HG03135 (cell line): ENCODE measurements around the gene STX5.
"Not testable (repeated sequence)": the region's sequence is repeated elsewhere in the genome, so short reads cannot be mapped to it uniquely, and the experiment has no call there.

Source experiments
- ATAC-seq: cut with Tn5 transposase; IDR thresholded peaks from one replicate; pipeline ENCODE4 v1.9.1; 2021; ENCODE audit warnings: mild to moderate bottlenecking, moderate library complexity; ENCODE audit not compliant: unreplicated experiment

Gene STX5

GRCh38 chr11:62854825-62855570, 23.1 kb upstream of the STX5 start:
- ATAC-seq = no peak

DNA sequence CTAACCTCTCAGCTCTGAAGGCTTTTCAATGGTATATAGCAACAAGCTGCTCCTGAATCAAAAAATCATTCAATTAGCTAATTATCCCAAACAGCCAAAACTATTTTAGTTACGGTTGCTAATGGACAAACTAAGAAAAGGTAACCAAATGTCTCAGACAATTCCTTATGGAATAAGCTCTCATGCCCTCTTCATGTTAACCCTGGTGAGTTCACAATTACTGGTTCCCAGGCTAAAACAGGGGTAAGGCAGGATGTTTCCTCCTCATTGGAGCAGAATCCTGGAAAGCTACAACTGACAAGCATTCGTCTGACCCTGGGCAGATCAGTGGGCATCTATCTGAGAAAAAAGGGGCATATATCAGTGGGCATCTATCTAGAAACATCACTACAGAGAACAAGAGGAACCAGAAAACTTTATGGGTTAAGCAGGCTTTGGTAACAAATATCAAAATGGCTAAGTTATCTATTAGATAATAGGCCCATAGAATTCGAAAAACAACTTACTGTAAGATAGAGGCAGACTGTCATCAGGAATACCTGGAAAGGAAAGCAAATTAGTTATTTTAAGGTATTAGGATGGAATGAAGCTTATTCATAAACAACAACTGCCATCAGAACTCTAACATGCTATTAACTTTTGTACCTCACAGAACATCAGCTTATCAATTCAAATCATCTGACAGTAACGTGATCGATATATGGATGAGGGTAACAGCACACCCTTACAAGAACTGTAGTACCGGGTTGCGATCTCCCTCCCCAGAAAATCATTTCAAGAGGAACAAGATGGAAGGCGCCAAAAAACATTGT, 22.4 kb upstream of the STX5 start:
- no peak for ATAC-seq

- ATAC-seq = no peak
Observed at GRCh38 chr11:62853279-62853965, 21.6 kb upstream of the STX5 start.

- no peak for ATAC-seq
Observed at GRCh38 chr11:62852523-62853188, 20.8 kb upstream of the STX5 start.

DNA sequence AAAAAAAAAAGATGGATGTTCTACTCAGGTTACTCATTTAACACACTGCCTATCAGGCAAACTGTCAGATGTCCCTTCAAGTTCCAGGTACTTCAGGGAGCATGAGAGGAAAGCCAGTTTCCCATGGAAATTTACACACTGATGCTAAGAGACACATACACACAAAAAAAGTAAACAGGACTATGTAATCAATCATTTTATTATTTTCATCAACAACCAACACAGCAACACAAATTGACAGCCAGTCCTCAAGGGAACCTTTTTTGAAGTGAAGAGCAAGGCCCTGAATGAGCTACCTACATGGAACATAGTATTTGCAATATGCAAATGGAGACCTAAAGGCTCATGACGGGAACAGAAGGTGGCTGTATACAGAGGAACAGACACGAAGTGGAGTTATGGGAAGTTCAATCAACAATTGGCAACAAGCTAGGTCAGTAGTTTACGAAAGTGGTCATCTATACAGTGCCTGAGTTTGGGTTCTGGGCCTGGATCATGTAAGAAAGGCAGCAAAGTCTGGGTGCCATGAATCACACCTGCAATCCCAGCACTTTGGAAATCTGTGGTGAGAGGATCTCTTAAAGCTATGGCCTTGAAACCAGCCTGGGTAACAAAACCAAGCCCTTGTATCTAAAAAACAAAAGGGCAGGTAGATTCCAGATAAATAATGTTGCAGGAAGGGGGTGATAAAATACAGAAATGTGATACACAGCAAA, 20.1 kb upstream of the STX5 start:
- no peak for ATAC-seq

GRCh38 chr11:62850911-62851806, 19.3 kb upstream of the STX5 start:
- ATAC-seq = no peak

DNA sequence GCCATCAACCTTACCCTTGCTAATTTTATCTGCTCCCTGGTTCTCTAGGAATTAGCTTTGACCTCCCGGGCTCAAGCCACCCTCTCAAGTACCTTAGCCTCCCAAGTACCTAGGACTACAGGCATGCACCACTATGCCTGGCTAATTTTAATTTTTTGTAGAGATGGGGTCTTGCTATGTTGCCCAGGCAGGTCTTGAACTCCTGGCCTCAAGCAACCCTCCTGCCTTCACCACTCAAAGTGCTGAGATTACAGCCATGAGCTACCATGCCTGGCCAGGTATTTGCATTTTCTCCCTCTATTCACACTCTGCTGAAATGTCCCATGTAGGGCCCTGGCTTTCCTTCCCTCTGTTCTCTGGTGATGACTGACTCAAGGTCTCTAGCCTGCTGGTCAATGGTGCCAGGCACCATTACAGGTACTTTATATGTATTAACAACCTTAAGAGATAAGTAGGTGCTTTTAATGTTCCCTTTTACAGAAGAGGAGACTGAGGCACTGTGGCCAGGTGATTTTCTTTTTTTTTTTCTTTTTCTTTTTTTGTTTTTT, 16.0 kb upstream of the STX5 start:
- no peak for ATAC-seq

- ATAC-seq = no peak
Observed at GRCh38 chr11:62846177-62846576, 14.3 kb upstream of the STX5 start.

GRCh38 chr11:62844154-62844553, 12.3 kb upstream of the STX5 start:
- ATAC-seq = no peak

DNA sequence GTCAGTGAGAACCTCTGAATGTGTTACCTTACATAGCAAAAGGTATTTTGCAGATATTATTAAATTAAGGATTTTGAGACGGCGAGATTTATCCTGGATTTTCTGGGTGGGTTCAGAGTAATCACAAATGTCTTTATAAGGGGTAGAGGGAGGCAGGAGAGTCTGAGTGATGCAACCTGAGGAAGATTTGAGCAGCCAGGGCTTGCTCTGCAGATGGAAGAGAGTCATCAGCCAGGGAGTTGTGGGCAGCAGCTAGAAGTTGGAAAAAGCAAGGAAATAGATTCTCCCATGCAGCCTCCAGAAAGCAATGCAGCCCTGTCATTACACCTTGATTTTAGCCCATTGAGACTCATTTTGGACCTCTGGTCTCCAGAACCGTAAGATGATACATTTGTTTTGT, 11.6 kb upstream of the STX5 start:
- no peak for ATAC-seq

GRCh38 chr11:62842891-62843290, 11.0 kb upstream of the STX5 start:
- ATAC-seq = not testable (repeated sequence)

GRCh38 chr11:62842171-62842741, 10.4 kb upstream of the STX5 start:
- ATAC-seq = no peak

GRCh38 chr11:62841361-62842170, 9.7 kb upstream of the STX5 start:
- peak; percentile 55 for ATAC-seq

DNA sequence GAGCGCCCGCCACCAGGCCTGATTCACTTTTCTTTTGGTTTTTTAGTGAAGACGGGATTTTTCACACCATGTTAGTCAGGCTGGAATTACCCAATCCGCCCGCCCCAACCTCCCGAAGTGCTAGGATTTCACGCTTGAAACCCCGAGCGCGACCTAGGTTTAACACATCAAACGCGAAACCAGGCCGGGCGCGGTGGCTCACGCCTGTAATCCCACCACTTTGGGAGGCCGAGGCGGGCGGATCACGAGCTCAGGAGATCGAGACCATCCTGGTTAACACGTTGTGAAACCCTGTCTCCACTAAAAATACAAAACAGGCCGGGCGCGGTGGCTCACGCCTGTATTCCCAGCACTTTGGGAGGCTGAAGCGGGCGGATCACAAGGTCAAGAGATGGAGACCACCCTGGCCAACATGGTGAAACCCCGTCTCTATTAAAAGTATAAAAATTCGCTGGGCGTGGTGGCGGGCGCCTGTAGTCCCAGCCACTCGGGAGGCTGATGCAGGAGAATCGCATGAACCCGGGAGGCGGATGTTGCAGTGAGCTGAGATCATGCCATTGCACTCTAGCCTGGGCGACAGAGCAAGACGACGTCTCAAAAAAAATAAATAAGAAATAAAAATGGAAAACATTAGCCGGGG, 9.0 kb upstream of the STX5 start:
- not testable (repeated sequence) for ATAC-seq

DNA sequence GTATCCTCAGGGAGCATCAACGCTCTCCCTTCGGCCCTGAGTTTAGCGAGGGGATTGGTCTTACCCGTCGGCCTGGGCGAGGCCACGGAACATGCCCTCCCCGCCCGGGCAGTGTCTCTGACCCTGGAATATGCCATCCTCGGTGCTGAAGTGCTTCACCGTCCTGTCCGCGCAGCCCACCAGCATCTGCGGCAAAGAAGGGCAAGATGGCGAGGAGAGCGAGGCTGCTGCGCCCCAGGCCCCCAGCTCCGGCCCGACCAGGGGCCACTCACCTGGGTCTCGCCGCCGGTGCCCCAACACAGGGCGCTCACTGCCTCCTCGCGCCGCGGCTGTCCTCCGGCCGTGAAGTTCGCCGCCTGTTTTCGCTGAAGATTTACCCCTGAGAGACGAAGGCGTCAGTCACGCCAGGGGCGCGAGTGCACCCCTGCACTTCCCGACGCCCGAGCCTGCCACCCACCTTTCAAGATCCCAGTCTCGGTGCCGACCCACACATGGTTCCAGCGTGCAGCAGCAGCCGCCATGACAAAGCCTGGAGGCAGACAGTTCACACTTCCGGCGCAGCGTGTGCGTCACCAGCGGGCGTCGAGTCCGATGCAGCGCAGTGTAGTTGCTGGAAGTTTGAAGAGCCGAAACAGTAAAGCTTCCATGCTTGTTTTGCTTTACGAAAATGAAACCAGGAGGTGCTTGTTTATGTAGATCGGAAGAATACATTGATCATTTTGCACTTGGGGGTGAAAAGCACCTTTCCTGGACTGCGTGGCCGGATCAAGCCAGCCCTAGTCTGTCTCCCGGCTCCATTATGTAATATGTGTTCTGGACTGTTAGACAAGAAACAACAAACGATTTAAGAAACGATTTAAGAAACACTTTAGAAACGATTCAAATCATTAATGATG, 7.4 kb upstream of the STX5 start, which contains the start of gene WDR74:
TSS of gene WDR74 (minus strand) at position 541 of the 896 bp plus-strand sequence. CDS start at position 521, 20 bp downstream.
- ATAC-seq = peak; percentile 45

DNA sequence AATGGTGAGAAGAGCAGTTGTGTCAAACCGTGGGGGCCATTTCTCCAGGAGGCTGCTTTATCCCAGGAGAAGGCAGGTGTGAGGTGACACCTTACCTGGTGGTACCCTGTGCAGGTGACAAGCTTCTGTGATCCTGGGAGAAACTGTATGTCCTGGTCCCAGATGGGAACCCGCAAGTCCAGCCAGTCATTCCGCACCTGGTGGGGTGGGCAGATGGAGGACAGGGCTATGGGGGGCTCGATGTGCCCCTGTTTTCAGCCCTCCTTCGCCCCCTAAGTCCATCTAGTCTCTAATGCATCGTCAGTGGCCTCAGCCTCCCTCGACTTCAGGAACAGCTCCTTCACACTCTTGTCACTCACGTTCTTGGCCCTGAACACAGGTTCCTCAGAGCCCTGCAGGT, 3.5 kb upstream of the STX5 start:
- ATAC-seq = no peak
